Measurements from ENCODE around the gene GJA3. TPM values are rescaled to one million over a fixed set of nuclear protein-coding genes. Genes with fewer than 3 reads are reported as not detected.

The GJA3 gene
- total and polyA plus RNA-seq, 9 of the 15 experiments (the other 6 are each of a cell fraction or from before 2014, with no cell fraction given): 0.03 to 0.13 (median 0.04) TPM; not detected in 4

GRCh38 chr13:20151016-20151415 is 9.8 kb downstream of the GJA3 start:
- intact Hi-C loops (cut with micrococcal nuclease) (no loop called here), in situ Hi-C loops (cut with MboI) (no loop called here)
- WGBS (ENCODE audit: insufficient coverage, low coverage, missing lambda C conversion rate): 0% methylated on average over 2 of the region's 6 CpGs
- ChIA-PET POLR2A (interaction anchor here (0.6 kb wide), 1 partner anchor 165 kb away, joined by 4 read pairs; no protein-coding TSS in a partner anchor), CTCF (ENCODE audit: low intra/inter-chr PET ratio) (no interaction called here)
- H3K9me1 ChIP-seq (ENCODE audit: control insufficient read depth, insufficient read depth, low read length): no peaks in the 10 kb centered on the region
- no peak for TF ChIP-seq BRD4 (IDR thresholded peaks at IDR 0.05)
- TF ChIP-seq ZBTB26 (CRISPR knock-in tag; IDR thresholded peaks at IDR 0.05): no peak
- TF ChIP-seq NR2C1 (IDR thresholded peaks at IDR 0.05): no peak
- 0 out of 2 replicates have a peak, but pooled peaks have one; percentile 19 for TF ChIP-seq NR2C1 (tag; IDR thresholded peaks at IDR 0.05)
- TF ChIP-seq ZNF512 (tag; IDR thresholded peaks at IDR 0.05): no peak
- no peak for TF ChIP-seq SETDB1 (IDR thresholded peaks at IDR 0.05; ENCODE audit: low read length)
- no peak for TF ChIP-seq CREBBP (IDR thresholded peaks at IDR 0.05; ENCODE audit: low read depth, low read length)
- TF ChIP-seq ZSCAN32 (CRISPR knock-in tag; IDR thresholded peaks at IDR 0.05): no peak
- peak; percentile 33 for TF ChIP-seq EGR1 (conservative IDR thresholded peaks at IDR 0.05)
- TF ChIP-seq, protein P1, sequence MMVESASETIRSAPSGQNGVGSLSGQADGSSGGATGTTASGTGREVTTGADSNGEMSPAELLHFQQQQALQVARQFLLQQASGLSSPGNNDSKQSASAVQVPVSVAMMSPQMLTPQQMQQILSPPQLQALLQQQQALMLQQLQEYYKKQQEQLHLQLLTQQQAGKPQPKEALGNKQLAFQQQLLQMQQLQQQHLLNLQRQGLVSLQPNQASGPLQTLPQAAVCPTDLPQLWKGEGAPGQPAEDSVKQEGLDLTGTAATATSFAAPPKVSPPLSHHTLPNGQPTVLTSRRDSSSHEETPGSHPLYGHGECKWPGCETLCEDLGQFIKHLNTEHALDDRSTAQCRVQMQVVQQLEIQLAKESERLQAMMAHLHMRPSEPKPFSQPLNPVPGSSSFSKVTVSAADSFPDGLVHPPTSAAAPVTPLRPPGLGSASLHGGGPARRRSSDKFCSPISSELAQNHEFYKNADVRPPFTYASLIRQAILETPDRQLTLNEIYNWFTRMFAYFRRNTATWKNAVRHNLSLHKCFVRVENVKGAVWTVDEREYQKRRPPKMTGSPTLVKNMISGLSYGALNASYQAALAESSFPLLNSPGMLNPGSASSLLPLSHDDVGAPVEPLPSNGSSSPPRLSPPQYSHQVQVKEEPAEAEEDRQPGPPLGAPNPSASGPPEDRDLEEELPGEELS (CRISPR knock-in tag; IDR thresholded peaks at IDR 0.05; ENCODE audit: borderline replicate concordance): no peak
- no peak for TF ChIP-seq JUNB (CRISPR knock-in tag; conservative IDR thresholded peaks at IDR 0.05)
- no peak for TF ChIP-seq ZBED1 (IDR thresholded peaks at IDR 0.05)
- H3K79me2 ChIP-seq (ENCODE audit: control insufficient read depth, insufficient read depth, low read length): no peaks in the 10 kb centered on the region
- H3K9me3 ChIP-seq (replicated peaks; ENCODE audit: control insufficient read depth, insufficient read depth, low read depth, low read length): no peaks in the 10 kb centered on the region
- no peak overlapping the region for H3K27ac ChIP-seq (ENCODE audit: extremely low read depth, low read depth, low read length)
- FAIRE-seq: no peak
- no peaks in the 10 kb centered on the region for H4K20me1 ChIP-seq (replicated peaks; ENCODE audit: control insufficient read depth, insufficient read depth, low read length)
- no peak overlapping the region for H3K4me3 ChIP-seq
- no peak overlapping the region for H2AFZ ChIP-seq (ENCODE audit: low read depth, low read length)
- no peak overlapping the region for H3K4me2 ChIP-seq (ENCODE audit: insufficient read depth, low read length)
- peaks cover 12 to 26% of the 10 kb centered on the region in 2 experiments; a peak in 4 of 5 replicates for H3K27me3 ChIP-seq (ENCODE audit: control insufficient read depth in 2 of 2, insufficient read depth in 2 of 2, low read length in 2 of 2)
- ATAC-seq: peak; percentile 42; the same call in 2 of the 3 replicates
- H3K9ac ChIP-seq (ENCODE audit: insufficient read depth in 1 of 2, low read depth in 2 of 2, low read length in 2 of 2): no peak overlapping the region
- H3K36me3 ChIP-seq (ENCODE audit: control insufficient read depth, insufficient read depth, low read length): no peaks in the 10 kb centered on the region
- peak; percentile 18 to 52 (median 34) for DNase-seq (ENCODE audit: extremely low read depth in 1 of 4, low spot score in 3 of 4)
- H3K4me1 ChIP-seq (replicated peaks in 1 of 2; ENCODE audit: control insufficient read depth in 2 of 2, insufficient read depth in 2 of 2, low read length in 2 of 2): peaks cover 0 to 4% of the 10 kb centered on the region in 2 experiments; a peak in 1 of 5 replicates
- BruUV-seq (replicated peaks): no TSS peak
